GM21381 (cell line): ENCODE measurements around the gene UBE2O.
"Not testable (repeated sequence)": the region's sequence is repeated elsewhere in the genome, so short reads cannot be mapped to it uniquely, and the experiment has no call there.

Source experiments
- ATAC-seq: cut with Tn5 transposase; IDR thresholded peaks from one replicate; pipeline ENCODE4 v1.9.1; 2021; ENCODE audit warnings: mild to moderate bottlenecking, moderate library complexity; ENCODE audit not compliant: unreplicated experiment

The UBE2O gene

GRCh38 chr17:76381633-76382350 lies 71.2 kb downstream of the UBE2O start:
- ATAC-seq = no peak

- ATAC-seq = no peak
Observed at GRCh38 chr17:76379646-76380376, 73.1 kb downstream of the UBE2O start.

- no peak for ATAC-seq
Observed at GRCh38 chr17:76379275-76379641, 73.7 kb downstream of the UBE2O start.

- no peak for ATAC-seq
Observed at GRCh38 chr17:76378548-76379274, 74.2 kb downstream of the UBE2O start.

- ATAC-seq = no peak
Observed at GRCh38 chr17:76376318-76377133, 76.4 kb downstream of the UBE2O start.

- no peak for ATAC-seq
Observed at GRCh38 chr17:76371656-76372628, 81.0 kb downstream of the UBE2O start.

- no peak for ATAC-seq
Observed at GRCh38 chr17:76370261-76370993, 82.5 kb downstream of the UBE2O start.

GRCh38 chr17:76369804-76370203 lies 83.1 kb downstream of the UBE2O start:
- no peak for ATAC-seq

GRCh38 chr17:76369379-76369778 lies 83.6 kb downstream of the UBE2O start:
- no peak for ATAC-seq

GRCh38 chr17:76368545-76368944 lies 84.4 kb downstream of the UBE2O start:
- ATAC-seq = no peak

- no peak for ATAC-seq
Observed at GRCh38 chr17:76367642-76368041, 85.3 kb downstream of the UBE2O start.

GRCh38 chr17:76366247-76366646 lies 86.7 kb downstream of the UBE2O start:
- no peak for ATAC-seq

- ATAC-seq = no peak
Observed at GRCh38 chr17:76365256-76365903, 87.6 kb downstream of the UBE2O start.

GRCh38 chr17:76363107-76363842 lies 89.7 kb downstream of the UBE2O start:
- ATAC-seq = no peak

GRCh38 chr17:76360461-76360860 lies 92.5 kb downstream of the UBE2O start:
- no peak for ATAC-seq

- not testable (repeated sequence) for ATAC-seq
Observed at GRCh38 chr17:76359776-76360175, 93.2 kb downstream of the UBE2O start.

GRCh38 chr17:76359375-76359774 lies 93.6 kb downstream of the UBE2O start:
- ATAC-seq = no peak

GRCh38 chr17:76357597-76358158 lies 95.3 kb downstream of the UBE2O start:
- ATAC-seq = no peak
